ENCODE data around the gene DGCR2.
"Not testable (repeated sequence)": the region's sequence is repeated elsewhere in the genome, so short reads cannot be mapped to it uniquely, and the experiment has no call there.

DNA sequence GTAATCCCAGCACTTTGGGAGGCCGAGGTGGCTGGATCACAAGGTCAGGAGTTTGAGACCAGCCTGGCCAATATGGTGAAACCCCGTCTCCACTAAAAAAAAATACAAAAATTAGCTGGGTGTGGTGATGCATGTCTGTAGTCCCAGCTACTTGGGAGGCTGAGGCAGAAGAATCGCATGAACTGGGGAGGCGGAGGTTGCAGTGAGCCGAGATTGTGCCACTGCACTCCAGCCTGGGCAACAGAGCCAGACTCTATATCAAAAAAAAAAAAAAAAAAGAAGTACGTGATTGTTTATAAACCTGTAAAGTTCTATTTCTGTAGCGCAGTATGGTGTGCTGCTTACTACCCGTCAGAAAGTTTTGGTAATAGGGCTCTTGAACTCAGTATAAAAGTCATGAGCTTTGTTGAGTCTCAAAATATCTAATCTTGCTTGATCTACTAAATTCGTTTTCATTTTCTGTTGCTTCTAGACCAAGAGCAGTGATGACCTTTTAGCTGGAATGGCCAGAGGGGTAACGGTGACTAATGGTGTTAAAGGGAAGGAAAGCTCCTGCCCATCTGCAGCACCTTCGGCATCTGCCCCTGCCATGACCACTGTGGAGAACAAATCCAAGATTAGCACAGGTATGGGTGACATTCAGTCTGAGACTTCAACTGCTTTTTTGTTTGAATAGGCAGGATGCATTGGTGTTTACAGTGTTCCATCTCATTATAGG, 108.2 kb downstream of the DGCR2 start:
- TF ChIP-seq, protein P1, sequence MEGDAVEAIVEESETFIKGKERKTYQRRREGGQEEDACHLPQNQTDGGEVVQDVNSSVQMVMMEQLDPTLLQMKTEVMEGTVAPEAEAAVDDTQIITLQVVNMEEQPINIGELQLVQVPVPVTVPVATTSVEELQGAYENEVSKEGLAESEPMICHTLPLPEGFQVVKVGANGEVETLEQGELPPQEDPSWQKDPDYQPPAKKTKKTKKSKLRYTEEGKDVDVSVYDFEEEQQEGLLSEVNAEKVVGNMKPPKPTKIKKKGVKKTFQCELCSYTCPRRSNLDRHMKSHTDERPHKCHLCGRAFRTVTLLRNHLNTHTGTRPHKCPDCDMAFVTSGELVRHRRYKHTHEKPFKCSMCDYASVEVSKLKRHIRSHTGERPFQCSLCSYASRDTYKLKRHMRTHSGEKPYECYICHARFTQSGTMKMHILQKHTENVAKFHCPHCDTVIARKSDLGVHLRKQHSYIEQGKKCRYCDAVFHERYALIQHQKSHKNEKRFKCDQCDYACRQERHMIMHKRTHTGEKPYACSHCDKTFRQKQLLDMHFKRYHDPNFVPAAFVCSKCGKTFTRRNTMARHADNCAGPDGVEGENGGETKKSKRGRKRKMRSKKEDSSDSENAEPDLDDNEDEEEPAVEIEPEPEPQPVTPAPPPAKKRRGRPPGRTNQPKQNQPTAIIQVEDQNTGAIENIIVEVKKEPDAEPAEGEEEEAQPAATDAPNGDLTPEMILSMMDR (IDR thresholded peaks at IDR 0.05; ENCODE audit: poor library complexity, severe bottlenecking), result not testable (repeated sequence)
- TF ChIP-seq POLR2AphosphoS5 (IDR thresholded peaks at IDR 0.05); EP300 (conservative IDR thresholded peaks at IDR 0.05; ENCODE audit: poor library complexity, severe bottlenecking): not testable (repeated sequence)
